Psoas muscle (tissue), 8 donors: ENCODE data around the gene ERBIN. TPM values are rescaled to one million over a fixed set of nuclear protein-coding genes. Genes with fewer than 3 reads are reported as not detected.
A peak's percentile ranks its signal among the peaks of the same experiment; 100 is the strongest.

Experiments
- ATAC-seq, 4 donors: fragments of 200-7000 bp; cut with Tn5 transposase; one replicate each; pipeline ENCODE4 v1.9.1; 2020; ENCODE audit warnings: moderate library complexity in 3 of 4, mild to moderate bottlenecking in 2 of 4
- DNase-seq, 2 donors: peaks; one replicate each; pipeline ENCODE4 v3.0.0-alpha.2; 2020
- H3K27ac ChIP-seq: fragments of 200-600 bp; one replicate; pipeline ENCODE4 v1.8.0; 2022
- H3K27me3 ChIP-seq, 3 donors: fragments of 200-600 bp in 1 of 3; one replicate each; pipeline versions ENCODE4 v1.6.1 to v1.8.0; 2013 to 2022; ENCODE audit warnings: low read length in 2 of 3, mild to moderate bottlenecking in 2 of 3, moderate library complexity in 1 of 3; ENCODE audit not compliant: insufficient read depth in 3 of 3
- H3K36me3 ChIP-seq, 2 donors: fragments of 200-600 bp in 1 of 2; one replicate each; pipeline versions ENCODE4 v1.6.1 to v1.8.0; 2013 to 2022; ENCODE audit warnings: low read depth in 1 of 2, mild to moderate bottlenecking in 1 of 2, moderate library complexity in 1 of 2; ENCODE audit not compliant: insufficient read depth in 1 of 2
- H3K4me1 ChIP-seq: fragments of 200-600 bp; one replicate; pipeline ENCODE4 v1.8.0; 2022
- H3K4me3 ChIP-seq: fragments of 200-600 bp; one replicate; pipeline ENCODE4 v1.8.0; 2022; ENCODE audit warnings: mild to moderate bottlenecking
- H3K9me3 ChIP-seq: fragments of 200-600 bp; one replicate; pipeline ENCODE4 v1.8.0; 2022
- WGBS, 3 donors: extraction: QIAGEN DNeasy Blood & Tissue Kit; methylation state at CpG; one replicate each; pipeline versions ENCODE4 v1.1.6 to v1.1.7; 2013; 5-methylcytosine and 5-hydroxymethylcytosine counted together
- intact Hi-C, 2 donors: fragments of 100-400 bp; cut with DNase I; formaldehyde crosslinking; loops; one replicate each; pipeline versions ENCODE4 v1.11.0 to v1.14.2; 2022
- polyA plus RNA-seq, 3 donors: library from polyadenylated mRNA; stranded (reverse); fragments of 200-250 nt; gene quantifications; one replicate each; pipeline ENCODE4 v1.2.3, GENCODE V29; 2013
- total RNA-seq, 4 donors: library from RNA; stranded (reverse); fragmentation: NEBNext Ultra II Directional in 2 of 4; extraction: Animal tissue kit (Norgen Biotek cat#: 25700) in 2 of 4; gene quantifications; one replicate each; pipeline versions ENCODE4 v1.2.1 to v1.2.4, GENCODE V29; 2021 to 2023
- TF ChIP-seq, protein P1 (sequence below): fragments of 200-600 bp; IDR thresholded peaks from one replicate; pipeline ENCODE4 v1.8.0; 2022; ENCODE audit warnings: antibody characterized with exemption
- donor health status: healthy with polysubstance abuse.
- donor health status: DM: no; HTN: no; CAD: no; lungs with moderate emphysema.
- donor health status: Bipolar disorder and iron deficiency.
- donor health status: healthy.
- donor health status: DM: yes; HTN: yes; CAD: no.
- donor health status: DM: no; HTN: no; CAD: no.
- donor health status: DM: no; HTN: no; CAD: no.
- donor health status: DM: yes; HTN: yes; CAD: no.

Gene ERBIN
- total and polyA plus RNA-seq, 7 donors, result 8.3 to 56.6 (median 28.8) TPM

DNA sequence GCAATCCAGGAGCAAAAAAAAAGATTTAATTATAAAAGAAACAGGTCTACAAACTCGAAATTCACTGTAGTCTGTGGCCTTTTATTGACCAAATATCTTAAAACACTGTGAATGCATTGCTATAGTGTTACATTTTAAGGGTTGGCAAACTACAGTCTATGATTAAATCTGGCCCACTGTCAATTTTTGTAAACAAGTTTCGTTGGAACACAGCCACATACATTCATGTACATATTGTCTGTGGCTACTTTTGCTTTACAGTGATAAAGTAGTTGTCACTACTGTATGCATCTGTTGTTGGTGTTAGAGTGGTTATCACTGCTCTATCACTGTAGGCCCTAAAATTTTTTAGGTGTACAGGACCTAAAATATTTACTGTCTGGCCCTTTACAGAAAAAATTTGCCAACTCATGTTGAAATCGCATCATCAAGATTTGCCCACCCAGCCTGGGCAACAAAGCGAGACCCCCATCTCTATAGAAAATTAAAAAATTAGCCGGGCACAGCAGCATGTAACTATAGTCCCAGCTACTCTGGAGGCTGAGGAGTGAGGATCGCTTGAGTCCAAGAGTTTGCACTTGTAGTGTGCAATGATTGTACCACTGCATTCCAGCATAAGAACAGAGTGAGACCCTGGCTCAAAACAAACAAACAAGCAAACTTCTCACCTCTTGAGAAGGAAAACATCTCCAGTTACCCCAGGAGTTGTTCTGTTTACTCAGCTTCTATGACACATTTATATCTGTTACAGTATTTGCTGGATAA is 89.0 kb downstream of the ERBIN start:
- ATAC-seq (no peak), DNase-seq (no peak)
- no peak overlapping the region for H3K27ac ChIP-seq
- TF ChIP-seq, protein P1, sequence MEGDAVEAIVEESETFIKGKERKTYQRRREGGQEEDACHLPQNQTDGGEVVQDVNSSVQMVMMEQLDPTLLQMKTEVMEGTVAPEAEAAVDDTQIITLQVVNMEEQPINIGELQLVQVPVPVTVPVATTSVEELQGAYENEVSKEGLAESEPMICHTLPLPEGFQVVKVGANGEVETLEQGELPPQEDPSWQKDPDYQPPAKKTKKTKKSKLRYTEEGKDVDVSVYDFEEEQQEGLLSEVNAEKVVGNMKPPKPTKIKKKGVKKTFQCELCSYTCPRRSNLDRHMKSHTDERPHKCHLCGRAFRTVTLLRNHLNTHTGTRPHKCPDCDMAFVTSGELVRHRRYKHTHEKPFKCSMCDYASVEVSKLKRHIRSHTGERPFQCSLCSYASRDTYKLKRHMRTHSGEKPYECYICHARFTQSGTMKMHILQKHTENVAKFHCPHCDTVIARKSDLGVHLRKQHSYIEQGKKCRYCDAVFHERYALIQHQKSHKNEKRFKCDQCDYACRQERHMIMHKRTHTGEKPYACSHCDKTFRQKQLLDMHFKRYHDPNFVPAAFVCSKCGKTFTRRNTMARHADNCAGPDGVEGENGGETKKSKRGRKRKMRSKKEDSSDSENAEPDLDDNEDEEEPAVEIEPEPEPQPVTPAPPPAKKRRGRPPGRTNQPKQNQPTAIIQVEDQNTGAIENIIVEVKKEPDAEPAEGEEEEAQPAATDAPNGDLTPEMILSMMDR, result no peak
- intact Hi-C loops, result no loop called here
- no peak overlapping the region for H3K4me3 ChIP-seq
- WGBS, 3 donors, result 83 to 86% (median 85%) methylated on average over 6 of the region's 6 CpGs
- no peaks in the 10 kb centered on the region for H3K27me3 ChIP-seq
- peaks cover 0 to 17% of the 10 kb centered on the region in 2 donors for H3K36me3 ChIP-seq
- no peaks in the 10 kb centered on the region for H3K9me3 ChIP-seq
- no peaks in the 10 kb centered on the region for H3K4me1 ChIP-seq

DNA sequence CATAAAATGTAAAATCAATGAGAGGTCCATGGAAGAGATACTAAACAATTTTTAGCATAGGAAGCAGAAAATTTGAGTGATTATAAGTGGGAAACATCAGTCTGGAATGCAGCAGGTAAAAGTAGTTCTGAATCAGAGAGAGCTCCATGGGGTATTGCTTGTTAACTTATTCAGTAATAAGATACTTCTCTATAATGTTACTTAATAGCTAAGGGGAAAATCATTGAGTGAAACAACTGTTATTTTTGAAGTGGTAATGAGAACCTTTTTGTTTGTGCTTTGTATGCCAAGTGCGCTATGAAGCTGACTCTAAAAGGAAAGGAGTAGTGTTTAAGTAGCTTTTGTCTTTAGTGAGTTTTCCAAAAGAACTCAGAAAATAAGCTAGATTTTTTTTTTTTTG is 95.2 kb downstream of the ERBIN start:
- WGBS, 3 donors, result 68 to 100% (median 82%) methylated on average over 1 of the region's 1 CpG
- Histone ChIP-seq H3K4me1 (no peaks in the 10 kb centered on the region), H3K4me3 (no peak overlapping the region), H3K27ac (no peak overlapping the region), H3K36me3 (peaks cover 0 to 24% of the 10 kb centered on the region in 2 donors), H3K9me3 (no peaks in the 10 kb centered on the region), H3K27me3 (no peaks in the 10 kb centered on the region)
- TF ChIP-seq, protein P1, result no peak
- intact Hi-C loops, result loop anchor here in 1 of 2 donors (10.0 kb wide), 1 partner anchor 97 kb away; the partner anchor contains the start of gene ERBIN
- ATAC-seq (peak in 3 of 4 donors; percentile 25 to 74 (median 40)), DNase-seq (no peak)

DNA sequence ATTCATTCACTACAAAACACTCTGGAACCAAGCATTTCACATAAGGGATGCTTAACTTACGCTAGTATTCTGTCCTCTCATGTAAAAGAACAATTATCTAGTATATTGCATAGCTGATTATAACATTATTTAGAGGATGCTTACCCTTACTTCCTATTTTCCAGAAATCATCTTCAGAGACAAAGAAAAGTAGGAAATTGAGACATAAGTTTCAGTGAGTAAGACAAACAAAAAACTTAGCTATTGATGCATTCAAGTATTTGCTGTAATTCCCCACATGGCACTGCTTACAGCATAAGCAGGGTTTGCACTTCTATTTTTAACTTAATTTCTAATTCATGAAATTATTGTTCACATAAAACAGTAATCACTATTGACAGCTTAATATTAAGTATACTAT is 112.9 kb downstream of the ERBIN start:
- Histone ChIP-seq H3K4me1 (no peaks in the 10 kb centered on the region), H3K9me3 (no peaks in the 10 kb centered on the region), H3K27me3 (no peaks in the 10 kb centered on the region), H3K36me3 (peaks cover 0 to 90% of the 10 kb centered on the region in 2 donors), H3K27ac (no peak overlapping the region), H3K4me3 (no peak overlapping the region)
- TF ChIP-seq, protein P1, result no peak
- intact Hi-C loops, result no loop called here
- WGBS, 3 donors, result 97 to 100% (median 98%) methylated on average over 1 of the region's 1 CpG
- no peak for ATAC-seq
- DNase-seq, result no peak

DNA sequence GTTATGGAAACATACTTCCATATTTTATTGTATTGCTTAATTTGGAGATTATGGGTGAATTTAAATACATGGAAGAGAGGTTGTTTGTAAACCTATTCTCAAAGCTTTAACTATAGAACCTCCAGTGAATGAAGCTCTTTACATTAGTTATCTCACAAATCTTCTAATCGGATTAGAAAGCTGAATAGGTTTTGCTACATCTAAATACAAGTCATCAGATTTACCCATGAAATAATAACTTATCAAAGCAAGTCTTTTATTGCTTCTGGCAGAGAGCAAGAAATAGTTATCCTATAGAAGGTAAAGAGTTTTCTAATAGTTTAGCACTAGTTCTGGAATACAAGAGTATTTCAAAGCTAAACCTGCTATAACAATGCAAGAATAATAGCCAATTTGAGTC is 113.3 kb downstream of the ERBIN start:
- DNase-seq (no peak), ATAC-seq (no peak)
- Histone ChIP-seq H3K4me3 (no peak overlapping the region), H3K36me3 (peaks cover 0 to 90% of the 10 kb centered on the region in 2 donors), H3K4me1 (no peaks in the 10 kb centered on the region), H3K9me3 (no peaks in the 10 kb centered on the region), H3K27ac (no peak overlapping the region), H3K27me3 (no peaks in the 10 kb centered on the region)
- WGBS, 3 donors, result 91 to 100% (median 97%) methylated on average over 1 of the region's 1 CpG
- TF ChIP-seq, protein P1, result no peak
- intact Hi-C loops, result no loop called here
